ENCODE data around the gene RCOR3. TPM values are rescaled to one million over a fixed set of nuclear protein-coding genes. Genes with fewer than 3 reads are reported as not detected.

The RCOR3 gene
- total RNA-seq, 4 donors from 2014 or later = 20.5 to 45.6 (median 31.0) TPM

DNA sequence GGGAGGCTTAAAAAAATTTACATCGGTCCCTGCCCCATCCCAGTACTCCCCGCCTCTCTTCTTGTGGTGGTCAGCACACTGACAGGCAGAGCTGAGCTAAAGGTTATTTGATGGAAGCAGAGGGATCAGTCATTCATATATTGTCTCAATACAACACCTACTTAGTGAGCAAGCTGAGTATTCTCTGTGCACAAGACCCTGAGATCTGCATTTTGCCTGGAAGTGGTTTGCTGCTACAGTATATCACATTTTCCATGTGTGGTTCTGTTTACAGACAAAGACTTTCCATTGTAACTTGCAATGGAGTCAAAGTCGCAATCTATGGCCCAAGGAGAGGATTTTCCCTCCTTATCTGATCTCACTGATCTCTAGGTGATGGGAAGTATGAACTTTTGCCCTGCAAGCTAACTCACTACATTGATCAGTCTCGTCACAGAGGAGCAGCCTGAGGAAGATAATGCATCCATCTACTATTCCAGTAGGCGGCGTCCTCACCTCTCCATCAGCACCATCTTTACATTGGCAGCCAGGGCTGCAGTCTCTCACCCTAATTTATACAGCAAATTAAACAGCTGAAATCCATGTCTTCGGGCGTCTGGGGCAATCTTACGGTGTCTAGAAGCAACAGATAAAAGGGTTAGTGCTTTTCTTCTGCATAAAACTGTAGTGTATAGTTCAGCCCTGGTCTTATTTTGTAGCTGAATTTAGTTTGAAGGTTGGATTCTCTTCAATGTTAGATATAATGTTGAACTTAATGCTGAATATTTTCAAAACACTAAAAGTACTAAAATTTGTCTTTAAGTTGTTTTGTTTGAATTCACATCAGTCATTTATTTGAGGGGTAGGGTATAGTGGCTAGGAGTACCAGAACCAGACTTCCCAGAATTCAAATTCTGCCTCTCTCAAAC, 64.2 kb downstream of the RCOR3 start:
- TF ChIP-seq, protein P1, sequence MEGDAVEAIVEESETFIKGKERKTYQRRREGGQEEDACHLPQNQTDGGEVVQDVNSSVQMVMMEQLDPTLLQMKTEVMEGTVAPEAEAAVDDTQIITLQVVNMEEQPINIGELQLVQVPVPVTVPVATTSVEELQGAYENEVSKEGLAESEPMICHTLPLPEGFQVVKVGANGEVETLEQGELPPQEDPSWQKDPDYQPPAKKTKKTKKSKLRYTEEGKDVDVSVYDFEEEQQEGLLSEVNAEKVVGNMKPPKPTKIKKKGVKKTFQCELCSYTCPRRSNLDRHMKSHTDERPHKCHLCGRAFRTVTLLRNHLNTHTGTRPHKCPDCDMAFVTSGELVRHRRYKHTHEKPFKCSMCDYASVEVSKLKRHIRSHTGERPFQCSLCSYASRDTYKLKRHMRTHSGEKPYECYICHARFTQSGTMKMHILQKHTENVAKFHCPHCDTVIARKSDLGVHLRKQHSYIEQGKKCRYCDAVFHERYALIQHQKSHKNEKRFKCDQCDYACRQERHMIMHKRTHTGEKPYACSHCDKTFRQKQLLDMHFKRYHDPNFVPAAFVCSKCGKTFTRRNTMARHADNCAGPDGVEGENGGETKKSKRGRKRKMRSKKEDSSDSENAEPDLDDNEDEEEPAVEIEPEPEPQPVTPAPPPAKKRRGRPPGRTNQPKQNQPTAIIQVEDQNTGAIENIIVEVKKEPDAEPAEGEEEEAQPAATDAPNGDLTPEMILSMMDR (IDR thresholded peaks at IDR 0.05) = no peak
- ATAC-seq (ENCODE audit: low FRiP score) = no peak
- no peak for DNase-seq (ENCODE audit: low spot score)

DNA sequence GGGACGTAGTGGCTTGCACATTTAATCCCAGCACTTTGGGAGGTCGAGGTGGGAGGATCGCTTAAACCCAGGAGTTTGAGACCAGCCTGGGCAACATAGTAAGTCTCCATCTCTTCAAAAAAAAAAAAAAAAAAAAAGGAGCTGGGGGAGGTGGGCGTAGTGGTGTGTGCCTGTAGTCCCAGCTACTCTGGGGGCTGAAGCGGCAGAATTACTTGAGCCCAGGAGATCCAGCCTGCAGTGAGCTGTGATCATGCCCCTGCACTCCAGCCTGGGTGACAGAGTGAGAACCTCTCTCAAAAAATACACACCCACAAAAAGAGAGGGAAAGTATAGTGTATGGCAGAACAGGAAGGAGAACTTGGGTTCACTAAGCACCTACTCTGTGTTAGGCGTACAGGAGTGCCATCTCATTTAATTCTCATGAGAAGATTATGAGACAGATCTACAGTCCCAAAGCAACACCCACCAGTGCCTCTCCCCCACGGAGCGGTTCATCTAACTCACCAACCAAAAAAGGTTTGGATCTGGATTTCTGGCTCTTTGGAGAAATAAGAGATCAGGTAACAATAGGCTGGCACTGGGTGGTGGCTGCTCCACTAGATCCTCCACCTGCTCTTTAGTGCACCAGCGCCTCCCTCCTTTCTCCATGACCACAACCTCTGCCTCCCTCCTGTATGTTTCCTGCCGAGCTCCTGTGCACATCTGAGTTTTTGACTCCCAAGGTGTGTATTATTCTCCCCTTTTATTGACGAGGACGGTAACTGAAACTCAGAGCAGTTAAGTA, 66.0 kb downstream of the RCOR3 start:
- TF ChIP-seq, protein P1 (IDR thresholded peaks at IDR 0.05) = no peak
- no peak for ATAC-seq (ENCODE audit: low FRiP score)
- no peak for DNase-seq (ENCODE audit: low spot score)

DNA sequence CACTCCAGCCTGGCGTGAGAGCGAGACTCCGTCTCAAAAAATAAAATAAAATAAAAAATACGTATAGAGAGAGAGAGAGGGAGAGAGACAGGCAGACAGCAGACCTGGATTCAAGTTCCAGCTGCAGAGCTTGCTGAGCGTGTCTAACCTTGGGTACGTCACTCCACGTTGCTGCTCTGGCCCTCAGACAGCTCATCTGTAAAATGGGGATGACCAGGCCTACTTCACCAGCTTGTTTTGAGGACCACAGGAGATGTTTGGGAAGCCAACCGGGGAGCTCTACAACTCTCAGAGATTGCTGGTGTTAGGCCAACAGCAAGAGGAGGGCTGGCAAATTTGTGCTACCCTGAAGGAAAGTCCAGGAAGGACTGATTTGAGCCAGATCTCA, 67.0 kb downstream of the RCOR3 start:
- DNase-seq (ENCODE audit: low spot score) (no peak), ATAC-seq (ENCODE audit: low FRiP score) (no peak)
- TF ChIP-seq, protein P1 (IDR thresholded peaks at IDR 0.05) = no peak

DNA sequence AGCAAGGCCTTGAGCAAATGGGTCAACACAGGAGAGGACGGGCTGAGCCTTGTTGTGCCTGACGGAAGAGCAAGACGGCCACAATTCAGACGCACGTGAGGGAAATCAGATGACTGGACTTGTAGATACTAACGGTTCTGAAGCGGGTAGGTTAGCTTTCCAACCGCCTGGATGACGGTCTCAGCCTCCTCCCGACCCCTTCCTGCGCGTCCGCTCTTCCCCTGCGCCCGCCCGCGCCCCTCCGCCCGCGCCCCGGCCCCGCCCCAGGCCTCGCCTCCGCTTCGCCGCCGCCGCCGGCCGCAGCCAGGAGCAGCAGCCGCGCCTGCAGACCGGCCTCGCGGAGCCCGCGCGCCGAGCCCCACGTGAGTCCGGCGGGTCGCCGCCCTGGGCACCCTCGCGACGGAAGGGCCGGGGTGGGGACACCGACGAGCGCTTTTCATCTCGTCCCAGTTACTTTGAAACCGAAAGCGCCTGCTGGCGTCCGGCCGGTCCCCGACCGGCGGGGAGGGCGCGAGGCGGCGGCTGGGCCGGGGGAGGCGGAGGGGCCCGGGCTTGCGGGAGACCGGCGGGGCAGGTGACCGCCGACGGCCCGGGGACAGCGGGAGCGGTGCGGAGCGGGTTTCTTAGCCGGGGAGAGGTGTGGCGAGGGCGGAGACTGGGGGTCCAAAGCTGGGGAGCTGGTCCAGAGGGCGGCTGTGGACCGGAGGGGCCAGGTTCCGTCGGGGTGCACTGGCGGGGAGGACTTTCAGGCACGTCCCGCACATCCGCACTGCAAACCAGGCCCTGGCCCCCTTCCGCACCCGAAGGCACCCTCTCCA, 67.6 kb downstream of the RCOR3 start, which contains the start of gene TRAF5:
Gene TRAF5 (plus strand): TSS at position 306 of the 818 bp plus-strand sequence. CDS start 26,407 bp downstream, outside the sequence.
- DNase-seq (ENCODE audit: low spot score) = no peak
- TF ChIP-seq, protein P1 (IDR thresholded peaks at IDR 0.05) = no peak
- ATAC-seq (ENCODE audit: low FRiP score) = peak; percentile 73

- TF ChIP-seq, protein P1 (IDR thresholded peaks at IDR 0.05) = no peak
- peak; percentile 70 for ATAC-seq (ENCODE audit: low FRiP score)
- DNase-seq (ENCODE audit: low spot score) = no peak
Observed at GRCh38 chr1:211327346-211327921, 68.3 kb downstream of the RCOR3 start.

DNA sequence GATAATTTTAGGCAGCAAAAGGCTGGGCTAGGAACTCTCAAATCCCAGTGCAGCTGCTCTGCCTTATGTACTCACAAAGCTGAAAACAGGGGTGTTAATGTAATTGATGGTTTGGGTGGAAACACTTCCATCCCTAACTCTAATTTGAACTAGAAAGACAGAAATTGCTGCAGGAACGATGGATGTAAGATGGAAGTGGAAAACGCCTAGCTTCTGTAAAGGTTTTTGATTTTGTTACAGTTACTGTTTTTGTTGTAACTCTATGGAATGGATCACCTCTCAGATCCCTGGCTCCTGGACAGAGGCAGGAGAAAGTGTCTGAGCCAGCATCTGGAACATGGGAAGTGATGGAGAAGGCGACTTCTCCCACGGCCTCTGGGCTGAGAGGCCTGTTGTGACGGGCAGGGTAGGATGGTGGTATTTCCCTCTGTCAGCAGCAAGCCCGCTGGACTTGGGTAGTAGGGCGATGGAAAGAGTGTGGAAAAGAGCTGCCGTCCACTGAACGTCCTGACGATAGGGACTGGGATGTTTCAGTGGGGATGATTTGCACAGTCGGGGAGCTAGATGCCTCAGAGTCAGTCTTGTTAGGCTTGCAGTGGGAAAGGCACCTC, 69.0 kb downstream of the RCOR3 start:
- DNase-seq (ENCODE audit: low spot score) (no peak), ATAC-seq (ENCODE audit: low FRiP score) (no peak)
- TF ChIP-seq, protein P1 (IDR thresholded peaks at IDR 0.05) = no peak

Data from omental fat pad (tissue), 4 donors.